Peyer's patch (tissue), 4 donors: ENCODE results near the gene HOTAIR. TPM values are rescaled to one million over a fixed set of nuclear protein-coding genes. Genes with fewer than 3 reads are reported as not detected.

ENCODE experiments used
- DNase-seq, 3 donors: peaks; one replicate each; pipeline ENCODE4 v3.0.0-alpha.2; 2017 to 2019
- H3K27ac ChIP-seq, 4 donors: fragments of 200-600 bp; sonication (generic); one replicate each; pipeline ENCODE4 v1.5.1; 2016 to 2019
- H3K27me3 ChIP-seq, 2 donors: fragments of 200-600 bp; sonication (generic); one replicate each; pipeline ENCODE4 v1.5.1; 2019
- H3K36me3 ChIP-seq, 3 donors: fragments of 200-600 bp; sonication (generic); one replicate each; pipeline ENCODE4 v1.5.1; 2016 to 2019
- H3K4me1 ChIP-seq, 4 donors: fragments of 200-600 bp; sonication (generic); one replicate each; pipeline ENCODE4 v1.5.1; 2016 to 2019
- H3K4me3 ChIP-seq, 4 donors: fragments of 200-600 bp; sonication (generic); 1 replicate in 3 of 4; 2 replicates in 1 of 4; pipeline ENCODE4 v1.5.1; 2016 to 2019; ENCODE audit warnings: mild to moderate bottlenecking in 1 of 4
- H3K9me3 ChIP-seq, 4 donors: fragments of 200-600 bp; sonication (generic); one replicate each; pipeline ENCODE4 v1.5.1; 2016 to 2019; ENCODE audit warnings: mild to moderate bottlenecking in 1 of 4
- CTCF ChIP-seq, 6 experiments: fragments of 450-650 bp in 4 of 6; fragments of 200-600 bp in 2 of 6; sonication (generic) in 1 of 6; IDR thresholded peaks; one replicate each; pipeline ENCODE4 v1.5.1; 2017 to 2019; ENCODE audit warnings: antibody characterized with exemption in 6 of 6, mild to moderate bottlenecking in 3 of 6, moderate library complexity in 1 of 6
- POLR2A ChIP-seq, 2 donors: fragments of 450-650 bp; IDR thresholded peaks; one replicate each; pipeline ENCODE4 v1.5.1; 2017; ENCODE audit warnings: antibody characterized with exemption in 2 of 2, mild to moderate bottlenecking in 2 of 2, moderate library complexity in 2 of 2
- total RNA-seq, 4 donors: library from RNA; depleted of rRNA; stranded (reverse); fragments of >200 nt; gene quantifications; one replicate each; pipeline ENCODE4 v1.1.0, GENCODE V29; 2016

Gene HOTAIR
- total RNA-seq, 4 donors from 2014 or later, result 1.4 TPM; not detected in 3

GRCh38 chr12:54020591-54021405, 46.0 kb upstream of the HOTAIR start:
- peak overlapping the region in 3 of 4 donors; percentile 6 to 56 (median 36) for H3K4me3 ChIP-seq

GRCh38 chr12:54019924-54020590, 45.3 kb upstream of the HOTAIR start:
- H3K27ac ChIP-seq, result peak overlapping the region; percentile 76 to 94 (median 82)
- H3K36me3 ChIP-seq, result no peaks in the 10 kb centered on the region
- H3K27me3 ChIP-seq, result peaks cover 0 to 8% of the 10 kb centered on the region in 2 donors
- H3K4me1 ChIP-seq, result peaks cover 0 to 18% (median 5%) of the 10 kb centered on the region in 4 donors
- H3K9me3 ChIP-seq, result no peaks in the 10 kb centered on the region
- no peak for DNase-seq
- no peak for TF ChIP-seq POLR2A (IDR thresholded peaks at IDR 0.05)
- TF ChIP-seq CTCF (IDR thresholded peaks at IDR 0.05), result no peak
- H3K4me3 ChIP-seq, result peak overlapping the region in 2 of 4 donors; percentile 45 to 56

More at GRCh38 chr12:54020591-54021405, 46.0 kb upstream of the HOTAIR start:
- DNase-seq, result no peak
- no peaks in the 10 kb centered on the region for H3K9me3 ChIP-seq
- H3K27me3 ChIP-seq, result peaks cover 0 to 3% of the 10 kb centered on the region in 2 donors
- no peaks in the 10 kb centered on the region for H3K36me3 ChIP-seq
- no peak for TF ChIP-seq POLR2A (IDR thresholded peaks at IDR 0.05)
- TF ChIP-seq CTCF (IDR thresholded peaks at IDR 0.05), result no peak
- peaks cover 0 to 15% (median 3%) of the 10 kb centered on the region in 4 donors for H3K4me1 ChIP-seq
- H3K27ac ChIP-seq, result peak overlapping the region; percentile 23 to 94 (median 82)

DNA sequence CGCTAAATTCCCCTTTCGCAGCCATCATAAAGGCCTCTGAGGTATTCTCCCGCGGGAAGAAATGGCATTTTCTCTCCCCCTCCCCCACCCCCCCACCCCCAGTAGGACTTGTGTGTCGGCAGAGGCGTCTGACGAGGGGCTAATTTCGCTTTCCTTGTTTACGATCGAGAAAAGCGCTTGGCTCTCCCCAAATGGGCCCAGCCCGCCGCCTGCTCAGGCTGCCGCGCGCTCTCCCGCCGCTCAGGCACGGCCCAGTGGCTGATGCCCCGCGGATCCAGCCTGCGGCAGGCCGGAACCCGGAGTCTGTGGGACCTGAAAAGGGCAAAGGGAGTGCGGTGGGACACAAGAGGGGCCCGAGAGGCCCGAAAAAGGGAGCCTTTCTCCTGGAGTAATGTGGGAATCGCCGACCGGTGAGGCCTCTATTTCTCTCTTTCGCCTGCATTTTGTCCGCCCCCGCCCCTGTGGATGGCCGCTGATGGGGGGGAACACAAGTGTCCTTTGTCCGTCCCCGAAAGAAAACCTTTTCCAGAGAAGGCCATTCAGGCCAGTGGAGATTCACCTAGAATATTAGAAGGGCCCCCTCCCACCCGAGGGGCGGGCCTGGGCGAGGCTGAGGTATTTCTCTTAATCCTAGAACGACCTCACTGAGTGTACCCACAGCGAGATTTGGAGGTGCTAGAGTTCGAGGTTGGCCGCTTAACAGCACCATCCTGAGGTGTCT, 44.5 kb upstream of the HOTAIR start:
- H3K4me1 ChIP-seq, result peaks cover 0 to 18% (median 5%) of the 10 kb centered on the region in 4 donors
- H3K27me3 ChIP-seq, result peaks cover 0 to 14% of the 10 kb centered on the region in 2 donors
- H3K9me3 ChIP-seq, result no peaks in the 10 kb centered on the region
- H3K36me3 ChIP-seq, result no peaks in the 10 kb centered on the region
- peak overlapping the region; percentile 76 to 94 (median 82) for H3K27ac ChIP-seq
- peak in 1 of 3 donors; percentile 46 for DNase-seq
- TF ChIP-seq CTCF (IDR thresholded peaks at IDR 0.05), result no peak
- TF ChIP-seq POLR2A (IDR thresholded peaks at IDR 0.05), result no peak
- peak overlapping the region; percentile 7 to 56 (median 33) for H3K4me3 ChIP-seq

DNA sequence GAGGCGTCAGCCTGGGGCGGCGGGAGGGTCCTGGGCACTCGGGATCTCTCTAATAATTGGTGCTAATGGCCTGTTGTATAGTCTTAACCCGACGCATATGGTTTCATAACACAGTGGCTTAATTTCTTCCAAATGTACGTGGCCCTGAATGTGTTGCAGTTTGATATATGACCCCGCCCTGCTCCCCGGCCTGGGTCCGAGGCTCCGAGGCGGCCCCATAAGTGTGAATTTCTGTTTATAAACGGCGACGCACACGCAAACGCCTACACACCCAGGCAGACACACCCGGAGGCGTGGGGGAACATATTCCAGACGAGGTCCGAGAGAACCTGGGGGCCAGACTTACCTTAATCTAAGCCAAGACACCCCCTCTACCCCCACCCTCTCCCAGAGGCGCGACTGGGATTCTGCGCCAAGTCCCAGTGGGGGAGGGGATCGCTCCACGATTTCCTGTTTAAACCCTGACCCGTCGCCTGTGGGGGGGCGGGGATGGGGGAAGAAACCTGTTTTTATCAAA, 43.8 kb upstream of the HOTAIR start:
- DNase-seq, result peak in 1 of 3 donors; percentile 51
- peak overlapping the region; percentile 76 to 94 (median 82) for H3K27ac ChIP-seq
- peaks cover 0 to 15% of the 10 kb centered on the region in 2 donors for H3K27me3 ChIP-seq
- no peak for TF ChIP-seq CTCF (IDR thresholded peaks at IDR 0.05)
- no peak for TF ChIP-seq POLR2A (IDR thresholded peaks at IDR 0.05)
- no peaks in the 10 kb centered on the region for H3K36me3 ChIP-seq
- H3K4me1 ChIP-seq, result peaks cover 0 to 18% (median 5%) of the 10 kb centered on the region in 4 donors
- H3K9me3 ChIP-seq, result no peaks in the 10 kb centered on the region
- H3K4me3 ChIP-seq, result peak overlapping the region; percentile 34 to 56 (median 47)

DNA sequence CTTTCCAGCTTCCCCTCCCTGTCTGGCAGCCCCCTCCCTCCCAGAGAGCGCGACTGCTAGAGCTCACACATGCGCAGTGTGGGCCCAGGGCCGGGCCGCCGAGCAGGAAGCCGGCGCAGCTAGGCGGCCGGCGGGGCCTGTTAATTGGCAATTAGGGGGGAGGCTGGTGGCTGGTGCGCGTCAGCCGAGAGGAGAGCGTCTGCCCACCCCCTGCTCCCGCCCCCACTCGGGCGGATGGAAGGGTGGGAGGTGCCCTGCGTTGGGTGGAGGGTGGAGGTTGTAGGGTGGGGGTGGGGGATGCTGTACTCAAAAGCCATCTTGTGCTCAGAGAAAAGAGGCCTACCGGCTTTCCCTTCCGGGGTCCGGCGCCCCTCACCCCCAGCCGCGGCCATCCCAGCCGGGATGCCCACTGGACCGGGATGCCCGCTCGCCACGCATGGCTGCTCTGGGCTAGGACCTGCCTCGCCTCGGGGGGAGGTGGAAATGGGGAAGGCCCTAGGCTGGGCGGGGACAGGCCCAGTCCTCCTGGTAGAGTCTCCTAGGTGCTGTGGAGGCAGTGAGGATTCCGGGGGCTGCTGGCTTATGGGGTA, 43.2 kb upstream of the HOTAIR start:
- no peaks in the 10 kb centered on the region for H3K36me3 ChIP-seq
- peak overlapping the region; percentile 34 to 56 (median 47) for H3K4me3 ChIP-seq
- peak overlapping the region; percentile 76 to 94 (median 82) for H3K27ac ChIP-seq
- peaks cover 0 to 18% (median 5%) of the 10 kb centered on the region in 4 donors for H3K4me1 ChIP-seq
- peak; percentile 75 to 90 (median 80) for DNase-seq
- H3K9me3 ChIP-seq, result no peaks in the 10 kb centered on the region
- H3K27me3 ChIP-seq, result peaks cover 0 to 15% of the 10 kb centered on the region in 2 donors
- no peak for TF ChIP-seq CTCF (IDR thresholded peaks at IDR 0.05)
- peak in 1 of 2 donors; percentile 12 for TF ChIP-seq POLR2A (IDR thresholded peaks at IDR 0.05)
